ENCODE data around the gene BRINP1.

Gene BRINP1

GRCh38 chr9:119368681-119369581, at the start of gene BRINP1:
Gene BRINP1 (minus strand): TSS chr9:119369435. CDS start chr9:119313355, 56,080 bp downstream.
- no peak for DNase-seq

- DNase-seq, result no peak
Measured at GRCh38 chr9:119418721-119419120, 49.5 kb upstream of the BRINP1 start.

GRCh38 chr9:119416793-119417192, 47.6 kb upstream of the BRINP1 start:
- DNase-seq, result no peak

GRCh38 chr9:119412399-119412798, 43.2 kb upstream of the BRINP1 start:
- DNase-seq, result no peak

- no peak for DNase-seq
Measured at GRCh38 chr9:119409552-119409951, 40.3 kb upstream of the BRINP1 start.

- DNase-seq, result no peak
Measured at GRCh38 chr9:119400606-119401005, 31.4 kb upstream of the BRINP1 start.

- no peak for DNase-seq
Measured at GRCh38 chr9:119398350-119398749, 29.1 kb upstream of the BRINP1 start.

GRCh38 chr9:119391878-119392277, 22.6 kb upstream of the BRINP1 start:
- no peak for DNase-seq

GRCh38 chr9:119375892-119376291, 6.7 kb upstream of the BRINP1 start:
- no peak for DNase-seq

- DNase-seq, result no peak
Measured at GRCh38 chr9:119372951-119373350, 3.7 kb upstream of the BRINP1 start.

GRCh38 chr9:119370816-119371215, 1.6 kb upstream of the BRINP1 start:
- DNase-seq, result no peak

- DNase-seq, result no peak
Measured at GRCh38 chr9:119369680-119370366, 588 bp upstream of the BRINP1 start.

GRCh38 chr9:119368179-119368578, 1.1 kb downstream of the BRINP1 start:
- no peak for DNase-seq

GRCh38 chr9:119367683-119368075, 1.6 kb downstream of the BRINP1 start:
- DNase-seq, result no peak

- no peak for DNase-seq
Measured at GRCh38 chr9:119366909-119367682, 2.1 kb downstream of the BRINP1 start.

- no peak for DNase-seq
Measured at GRCh38 chr9:119365291-119366027, 3.8 kb downstream of the BRINP1 start.

- no peak for DNase-seq
Measured at GRCh38 chr9:119360237-119360636, 9.0 kb downstream of the BRINP1 start.

GRCh38 chr9:119357336-119358096, 11.7 kb downstream of the BRINP1 start:
- no peak for DNase-seq

GRCh38 chr9:119349351-119349825, 19.8 kb downstream of the BRINP1 start:
- DNase-seq, result no peak

- DNase-seq, result no peak
Measured at GRCh38 chr9:119343059-119343990, 25.9 kb downstream of the BRINP1 start.

- no peak for DNase-seq
Measured at GRCh38 chr9:119339056-119339455, 30.2 kb downstream of the BRINP1 start.

Measured in stimulated activated naive CD4-positive, alpha-beta T cell (primary cell).